ENCODE data around the gene RNPC3.

- TF ChIP-seq ARNT (IDR thresholded peaks at IDR 0.05) (no peak), BHLHE40 (IDR thresholded peaks at IDR 0.05; ENCODE audit: borderline replicate concordance) (no peak), ZNF384 (IDR thresholded peaks at IDR 0.05) (no peak), L3MBTL2 (conservative IDR thresholded peaks at IDR 0.05) (no peak), NFRKB (IDR thresholded peaks at IDR 0.05) (no peak), SP1 (IDR thresholded peaks at IDR 0.05) (no peak), SUZ12 (IDR thresholded peaks at IDR 0.05) (no peak), ELF4 (IDR thresholded peaks at IDR 0.05) (no peak), FOXA1 (IDR thresholded peaks at IDR 0.05) (no peak), LEF1 (IDR thresholded peaks at IDR 0.05; ENCODE audit: borderline replicate concordance) (no peak), CTBP1 (IDR thresholded peaks at IDR 0.05; ENCODE audit: borderline replicate concordance) (no peak)
These were observed 21.0 kb downstream of the RNPC3 start for GRCh38 chr1:103546496-103546895.
